DND-41 (cell line): ENCODE measurements around the gene AMZ2.
"Not testable (repeated sequence)": the region's sequence is repeated elsewhere in the genome, so short reads cannot be mapped to it uniquely, and the experiment has no call there.

Experiments used
- ATAC-seq: fragments of 200-7000 bp; cut with Tn5 transposase; 3 replicates; pipeline ENCODE4 v1.9.1; 2021; ENCODE audit warnings: low read depth; ENCODE audit not compliant: insufficient read depth
- DNase-seq: peaks from one replicate; pipeline ENCODE4 v3.0.0-alpha.2; 2020
- H2AFZ ChIP-seq: 2 replicates; pipeline ENCODE4 v1.6.0; 2012; ENCODE audit warnings: low read depth, low read length
- H3K27ac ChIP-seq: 2 replicates; pipeline ENCODE4 v1.5.1; 2012; ENCODE audit warnings: low read length, inconsistent platforms
- H3K27me3 ChIP-seq: fragments of 200-600 bp; sonication (generic); 2 replicates; pipeline ENCODE4 v1.6.0; 2012; ENCODE audit warnings: low read length, mild to moderate bottlenecking, inconsistent platforms; ENCODE audit not compliant: insufficient read depth, poor library complexity
- H3K36me3 ChIP-seq: 2 replicates; pipeline ENCODE4 v1.5.1; 2012; ENCODE audit warnings: low read length, inconsistent platforms; ENCODE audit not compliant: insufficient read depth
- H3K4me1 ChIP-seq: 2 replicates; pipeline ENCODE4 v1.5.1; 2012; ENCODE audit warnings: mild to moderate bottlenecking, low read length; ENCODE audit not compliant: insufficient read depth
- H3K4me2 ChIP-seq: 2 replicates; pipeline ENCODE4 v1.6.0; 2012; ENCODE audit warnings: mild to moderate bottlenecking, moderate library complexity, low read length, inconsistent platforms; ENCODE audit not compliant: insufficient read depth
- H3K4me3 ChIP-seq, 2 experiments: fragments of 200-600 bp in 1 of 2; shearing (Covaris generic) in 1 of 2; 2 replicates each; pipeline ENCODE4 v1.5.1; 2012 to 2016; ENCODE audit warnings: inconsistent platforms in 2 of 2, low read length in 2 of 2, mild to moderate bottlenecking in 2 of 2, low read depth in 1 of 2, moderate library complexity in 1 of 2
- H3K79me2 ChIP-seq: 2 replicates; pipeline ENCODE4 v1.6.0; 2012; ENCODE audit warnings: low read length, inconsistent platforms; ENCODE audit not compliant: insufficient read depth
- H3K9ac ChIP-seq: 2 replicates; pipeline ENCODE4 v1.6.0; 2012; ENCODE audit warnings: low read depth, mild to moderate bottlenecking, inconsistent platforms, low read length, moderate library complexity
- H3K9me3 ChIP-seq: 2 replicates; pipeline ENCODE4 v1.5.1; 2012; ENCODE audit warnings: low read length, moderate library complexity, mild to moderate bottlenecking, inconsistent platforms; ENCODE audit not compliant: insufficient read depth, severe bottlenecking
- H4K20me1 ChIP-seq: 2 replicates; pipeline ENCODE4 v1.6.0; 2012; ENCODE audit warnings: low read length; ENCODE audit not compliant: insufficient read depth
- CTCF ChIP-seq: IDR thresholded peaks from 2 replicates; pipeline ENCODE4 v1.5.1; 2012; ENCODE audit warnings: borderline replicate concordance, low read length, moderate library complexity, mild to moderate bottlenecking; ENCODE audit not compliant: poor library complexity, severe bottlenecking; ENCODE audit errors: extremely low read depth
- EZH2 ChIP-seq: IDR thresholded peaks from 3 replicates; pipeline ENCODE4 v1.6.1; 2012; ENCODE audit warnings: borderline replicate concordance, low read depth, mild to moderate bottlenecking, moderate library complexity, low read length, inconsistent platforms; ENCODE audit not compliant: severe bottlenecking

The AMZ2 gene

GRCh38 chr17:68210570-68211315, 37.1 kb upstream of the AMZ2 start:
- Histone ChIP-seq H3K4me3 (no peak overlapping the region), H3K4me2 (no peak overlapping the region), H3K27me3 (no peaks in the 10 kb centered on the region), H3K79me2 (peaks cover 33% of the 10 kb centered on the region), H3K4me1 (peaks cover 23% of the 10 kb centered on the region), H2AFZ (no peak overlapping the region), H4K20me1 (no peaks in the 10 kb centered on the region), H3K9me3 (no peaks in the 10 kb centered on the region), H3K9ac (no peak overlapping the region), H3K27ac (no peak overlapping the region), H3K36me3 (peaks cover 35% of the 10 kb centered on the region)
- no peak for ATAC-seq
- no peak for DNase-seq
- TF ChIP-seq CTCF: no peak
- TF ChIP-seq EZH2: no peak

DNA sequence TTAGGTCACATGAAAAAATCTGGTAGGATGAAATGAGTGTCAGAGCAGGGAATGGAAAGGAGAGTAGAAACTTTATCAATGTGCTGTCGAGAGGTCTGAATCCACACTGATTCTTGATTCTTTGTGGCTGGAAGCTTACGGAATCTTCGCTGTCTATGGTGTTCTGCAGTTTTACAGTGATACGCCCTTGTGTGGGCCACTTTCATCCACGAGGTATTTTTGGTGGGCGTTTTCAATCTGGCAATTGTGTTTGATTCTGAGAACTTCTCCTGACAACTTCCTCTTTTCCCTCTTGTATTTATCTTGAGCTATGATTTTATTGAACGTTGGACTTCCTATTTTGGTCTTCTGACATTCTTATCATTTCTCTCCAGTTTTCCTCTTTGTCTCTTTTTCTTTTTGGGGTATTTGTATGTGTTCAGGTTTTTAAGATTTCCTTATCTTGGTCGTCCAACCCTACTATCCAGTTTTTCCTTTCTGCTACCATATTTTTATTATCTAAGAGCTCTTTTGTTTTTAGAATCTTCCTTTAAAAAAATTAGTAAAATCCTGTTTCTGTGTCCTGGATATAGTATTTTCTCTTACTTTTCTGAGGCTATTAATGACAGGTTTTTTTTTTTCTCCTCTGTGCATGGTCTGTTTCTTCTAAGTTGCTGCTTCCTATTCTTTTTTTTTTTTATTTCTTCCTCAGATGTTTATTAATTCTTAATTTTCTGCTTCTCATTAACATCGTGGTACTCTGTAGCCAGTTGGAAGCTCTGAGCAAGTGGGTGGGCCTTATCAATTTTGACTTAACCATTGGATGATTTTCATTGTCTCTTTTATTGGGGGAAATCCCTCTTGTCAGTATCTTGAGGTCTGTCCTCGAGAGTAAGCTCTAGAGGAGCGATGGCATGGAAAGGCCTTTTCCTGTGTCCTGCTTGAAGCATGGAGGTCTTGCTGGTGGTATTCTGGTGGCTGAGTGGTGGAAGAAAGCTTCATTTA, 34.1 kb upstream of the AMZ2 start:
- Histone ChIP-seq H3K79me2 (peaks cover 12% of the 10 kb centered on the region; the same call in 1 of the 2 replicates), H3K36me3 (peaks cover 41% of the 10 kb centered on the region)
- not testable (repeated sequence) for ATAC-seq, H3K27me3 ChIP-seq, H2AFZ ChIP-seq, H3K4me2 ChIP-seq, H3K9ac ChIP-seq, DNase-seq, H3K9me3 ChIP-seq, H3K4me1 ChIP-seq, H4K20me1 ChIP-seq, H3K27ac ChIP-seq, H3K4me3 ChIP-seq

GRCh38 chr17:68215453-68215852, 32.4 kb upstream of the AMZ2 start:
- Histone ChIP-seq H3K36me3 (peaks cover 27% of the 10 kb centered on the region; the same call in 1 of the 2 replicates), H3K79me2 (peaks cover 12% of the 10 kb centered on the region; the same call in 1 of the 2 replicates)
- not testable (repeated sequence) for H2AFZ ChIP-seq, H4K20me1 ChIP-seq, DNase-seq, H3K4me3 ChIP-seq, ATAC-seq, H3K4me2 ChIP-seq, H3K27me3 ChIP-seq, H3K27ac ChIP-seq, H3K9ac ChIP-seq, H3K9me3 ChIP-seq, H3K4me1 ChIP-seq

- not testable (repeated sequence) for DNase-seq, H3K4me1 ChIP-seq, H3K4me2 ChIP-seq, H3K27me3 ChIP-seq, H2AFZ ChIP-seq, H3K9me3 ChIP-seq, H3K9ac ChIP-seq, H4K20me1 ChIP-seq, ATAC-seq, H3K79me2 ChIP-seq, H3K27ac ChIP-seq, H3K4me3 ChIP-seq
- peaks cover 10% of the 10 kb centered on the region; the same call in 1 of the 2 replicates for H3K36me3 ChIP-seq
These were observed 28.4 kb upstream of the AMZ2 start for GRCh38 chr17:68219429-68219828.

DNA sequence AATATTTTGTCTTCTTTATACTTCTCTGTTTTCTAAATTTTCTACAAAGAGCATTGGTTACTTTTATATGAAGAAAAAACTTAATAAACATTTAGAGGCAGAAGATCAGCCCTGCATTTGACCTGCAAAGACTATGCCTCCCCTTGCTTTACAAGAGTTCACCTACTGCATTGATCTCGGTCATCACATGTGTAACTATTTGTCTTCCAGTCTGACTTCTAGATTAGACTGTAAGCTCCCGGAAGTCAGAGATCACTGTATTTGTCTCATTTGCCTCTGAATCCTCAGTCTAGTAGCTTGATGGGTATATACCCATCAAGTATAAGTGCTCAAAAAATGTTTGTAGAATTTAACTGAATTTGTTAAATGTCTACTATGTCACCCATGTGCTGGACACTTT, 27.7 kb upstream of the AMZ2 start:
- H2AFZ ChIP-seq, H3K36me3 ChIP-seq, DNase-seq, H3K4me3 ChIP-seq, ATAC-seq, H3K9me3 ChIP-seq, H3K4me2 ChIP-seq, H3K27ac ChIP-seq, H3K27me3 ChIP-seq, H3K79me2 ChIP-seq, H3K9ac ChIP-seq, H4K20me1 ChIP-seq, H3K4me1 ChIP-seq: not testable (repeated sequence)

GRCh38 chr17:68220786-68221185, 27.1 kb upstream of the AMZ2 start:
- H3K4me3 ChIP-seq, H4K20me1 ChIP-seq, ATAC-seq, H3K79me2 ChIP-seq, H3K4me2 ChIP-seq, H3K27ac ChIP-seq, DNase-seq, H3K4me1 ChIP-seq, H3K9me3 ChIP-seq, H2AFZ ChIP-seq, H3K27me3 ChIP-seq, H3K36me3 ChIP-seq, H3K9ac ChIP-seq: not testable (repeated sequence)
